Brain microvascular endothelial cell (primary cell): ENCODE measurements around the gene SEC23IP.
"Not testable (repeated sequence)": the region's sequence is repeated elsewhere in the genome, so short reads cannot be mapped to it uniquely, and the experiment has no call there.

Experiments used
- DNase-seq: peaks from one replicate; pipeline ENCODE4 v3.0.0-alpha.2; 2020
- H3K27ac ChIP-seq: fragments of 250-450 bp; sonication (Bioruptor Pico); 2 replicates; pipeline ENCODE4 v1.5.1; 2020; ENCODE audit warnings: mild to moderate bottlenecking, moderate library complexity
- H3K27me3 ChIP-seq: fragments of 250-450 bp; sonication (Bioruptor Pico); replicated peaks from 2 replicates; pipeline ENCODE4 v1.5.1; 2020; ENCODE audit warnings: mild to moderate bottlenecking
- H3K36me3 ChIP-seq: fragments of 250-450 bp; sonication (Bioruptor Pico); replicated peaks from 2 replicates; pipeline ENCODE4 v1.5.1; 2020; ENCODE audit warnings: mild to moderate bottlenecking
- H3K4me3 ChIP-seq: 2 replicates; pipeline ENCODE4 v1.5.1; 2011; ENCODE audit warnings: low read depth, mild to moderate bottlenecking, control low read depth, low read length, moderate library complexity
- CTCF ChIP-seq: IDR thresholded peaks from 2 replicates; pipeline ENCODE4 v1.5.1; 2011; ENCODE audit warnings: low read depth, mild to moderate bottlenecking, moderate library complexity, low read length, control low read depth, inconsistent platforms; ENCODE audit errors: missing control alignments
- in situ Hi-C: cut with HindIII; loops from 2 replicates; pipeline ENCODE4 v1.10.0; 2017; ENCODE audit warnings: low sequenced_read_pairs, low pct_ligation_motif_present

SEC23IP gene

GRCh38 chr10:119903946-119904666, 11.6 kb downstream of the SEC23IP start:
- in situ Hi-C loops: no loop called here
- DNase-seq: no peak
- H3K27ac ChIP-seq: no peak overlapping the region
- peaks cover 44% of the 10 kb centered on the region for H3K36me3 ChIP-seq
- no peak overlapping the region for H3K4me3 ChIP-seq
- no peak for TF ChIP-seq CTCF
- no peaks in the 10 kb centered on the region for H3K27me3 ChIP-seq

- DNase-seq, H3K4me3 ChIP-seq, in situ Hi-C loops, H3K27ac ChIP-seq, H3K27me3 ChIP-seq: not testable (repeated sequence)
- H3K36me3 ChIP-seq: peaks cover 54% of the 10 kb centered on the region
These were observed 15.2 kb downstream of the SEC23IP start for GRCh38 chr10:119907695-119908094.

- H3K4me3 ChIP-seq: no peak overlapping the region
- no peak for DNase-seq
- H3K27me3 ChIP-seq: no peaks in the 10 kb centered on the region
- in situ Hi-C loops: no loop called here
- TF ChIP-seq CTCF: no peak
- peaks cover 54% of the 10 kb centered on the region for H3K36me3 ChIP-seq
- no peak overlapping the region for H3K27ac ChIP-seq
These were observed 15.6 kb downstream of the SEC23IP start for GRCh38 chr10:119908166-119908565.

GRCh38 chr10:119910689-119911088, 18.2 kb downstream of the SEC23IP start:
- Histone ChIP-seq H3K27ac (no peak overlapping the region), H3K4me3 (no peak overlapping the region), H3K36me3 (peaks cover 52% of the 10 kb centered on the region), H3K27me3 (no peaks in the 10 kb centered on the region)
- in situ Hi-C loops: no loop called here
- DNase-seq: no peak
- TF ChIP-seq CTCF: no peak

- no peaks in the 10 kb centered on the region for H3K27me3 ChIP-seq
- no peak overlapping the region for H3K27ac ChIP-seq
- no peak for DNase-seq
- no peak overlapping the region for H3K4me3 ChIP-seq
- in situ Hi-C loops: no loop called here
- H3K36me3 ChIP-seq: peaks cover 73% of the 10 kb centered on the region
- peak; percentile 8 for TF ChIP-seq CTCF
These were observed 25.2 kb downstream of the SEC23IP start for GRCh38 chr10:119917777-119918176.

- no peak overlapping the region for H3K4me3 ChIP-seq
- H3K27ac ChIP-seq: no peak overlapping the region
- no peak for TF ChIP-seq CTCF
- in situ Hi-C loops: no loop called here
- no peak for DNase-seq
- peaks cover 71% of the 10 kb centered on the region for H3K36me3 ChIP-seq
- no peaks in the 10 kb centered on the region for H3K27me3 ChIP-seq
These were observed 26.7 kb downstream of the SEC23IP start for GRCh38 chr10:119919271-119919670.
